ENCODE results near the gene NDUFAF8.

Gene NDUFAF8

GRCh38 chr17:81277946-81278693 lies 39.0 kb downstream of the NDUFAF8 start:
- no peak for ATAC-seq

GRCh38 chr17:81278831-81279230 lies 39.7 kb downstream of the NDUFAF8 start:
- ATAC-seq = no peak

- ATAC-seq = no peak
These were observed 40.5 kb downstream of the NDUFAF8 start for GRCh38 chr17:81279278-81280275.

GRCh38 chr17:81280571-81280970 lies 41.5 kb downstream of the NDUFAF8 start:
- ATAC-seq = no peak

GRCh38 chr17:81282141-81282540 lies 43.0 kb downstream of the NDUFAF8 start:
- ATAC-seq = no peak

GRCh38 chr17:81282876-81283275 lies 43.8 kb downstream of the NDUFAF8 start:
- no peak for ATAC-seq

GRCh38 chr17:81285179-81285878 lies 46.2 kb downstream of the NDUFAF8 start:
- ATAC-seq = peak; percentile 77 to 83

- peak in 1 of 2 donors; percentile 26 for ATAC-seq
These were observed 46.8 kb downstream of the NDUFAF8 start for GRCh38 chr17:81285894-81286293.

- ATAC-seq = no peak
These were observed 47.5 kb downstream of the NDUFAF8 start for GRCh38 chr17:81286491-81287145.

GRCh38 chr17:81287152-81287551 lies 48.0 kb downstream of the NDUFAF8 start:
- no peak for ATAC-seq

- no peak for ATAC-seq
These were observed 48.8 kb downstream of the NDUFAF8 start for GRCh38 chr17:81287741-81288430.

- ATAC-seq = no peak
These were observed 49.6 kb downstream of the NDUFAF8 start for GRCh38 chr17:81288715-81289114.

GRCh38 chr17:81289627-81290026 lies 50.5 kb downstream of the NDUFAF8 start:
- ATAC-seq = no peak

GRCh38 chr17:81290230-81290629 lies 51.1 kb downstream of the NDUFAF8 start:
- no peak for ATAC-seq
